Hepatocyte (in vitro differentiated cells): ENCODE data around the gene PHF14.

ENCODE experiments used
- CTCF ChIP-seq: fragments of 200-600 bp; sonication (generic); IDR thresholded peaks from 2 replicates; pipeline ENCODE4 v1.5.1; 2016; ENCODE audit warnings: antibody characterized with exemption, mild to moderate bottlenecking; ENCODE audit not compliant: poor library complexity
- EZH2 ChIP-seq: fragments of 200-600 bp; sonication (generic); IDR thresholded peaks from 2 replicates; pipeline ENCODE4 v1.6.1; 2016; ENCODE audit warnings: antibody characterized with exemption, mild to moderate bottlenecking, borderline replicate concordance
- EZH2phosphoT487 ChIP-seq: fragments of 200-600 bp; sonication (generic); IDR thresholded peaks from one replicate; pipeline ENCODE4 v1.6.1; 2018; ENCODE audit warnings: antibody characterized with exemption, mild to moderate bottlenecking, low read depth, moderate library complexity; ENCODE audit not compliant: unreplicated experiment, severe bottlenecking

GRCh38 chr7:11192506-11192905, 218.8 kb downstream of the PHF14 start:
- TF ChIP-seq CTCF: no peak
- no peak for TF ChIP-seq EZH2phosphoT487
- TF ChIP-seq EZH2: no peak
